Hindlimb muscle (tissue), 1 donor: Measurements from ENCODE around the gene AQP1. TPM values are rescaled to one million over a fixed set of nuclear protein-coding genes. Genes with fewer than 3 reads are reported as not detected.
A peak's percentile ranks its signal among the peaks of the same experiment; 100 is the strongest.

Source experiments
- DNase-seq: peaks from one replicate; pipeline ENCODE4 v3.0.0-alpha.2; 2013
- polyA plus RNA-seq: library from polyadenylated mRNA; unstranded; fragments of 120-200 nt; gene quantifications from one replicate; pipeline ENCODE4 v1.2.1, GENCODE V29; 2013; ENCODE audit not compliant: insufficient read length

AQP1 gene
- polyA plus RNA-seq, 1 donor, result 116 TPM

DNA sequence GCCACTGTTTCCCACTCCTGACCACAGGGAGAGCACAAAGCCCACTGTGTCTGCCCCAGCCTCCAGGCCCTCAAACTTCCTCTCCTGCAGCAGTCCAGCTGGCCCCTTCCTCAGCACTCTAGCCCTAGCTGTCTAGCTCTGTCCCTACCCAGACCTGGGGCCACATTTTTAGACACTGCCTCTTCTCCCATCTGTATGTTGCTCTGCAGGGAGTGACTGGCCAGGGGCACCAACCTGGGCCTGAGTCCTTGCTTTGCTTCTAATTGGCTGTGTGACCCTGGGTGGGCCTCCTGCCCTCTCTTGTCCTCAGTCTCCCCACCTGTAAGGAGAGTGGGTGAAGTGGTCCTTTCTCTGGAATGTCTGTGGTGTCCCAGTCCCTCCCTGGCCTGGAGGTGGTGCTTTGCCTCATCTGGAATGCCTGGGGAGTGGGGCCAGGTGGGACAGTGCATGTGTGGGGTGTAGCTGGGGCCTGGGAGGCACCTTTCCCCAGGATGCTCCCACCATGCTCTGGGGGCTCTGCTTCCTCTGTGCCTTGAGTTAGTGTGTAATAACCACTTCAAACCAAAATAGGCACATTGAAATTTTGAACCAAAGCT lies 25.1 kb downstream of the AQP1 start:
- no peak for DNase-seq

DNA sequence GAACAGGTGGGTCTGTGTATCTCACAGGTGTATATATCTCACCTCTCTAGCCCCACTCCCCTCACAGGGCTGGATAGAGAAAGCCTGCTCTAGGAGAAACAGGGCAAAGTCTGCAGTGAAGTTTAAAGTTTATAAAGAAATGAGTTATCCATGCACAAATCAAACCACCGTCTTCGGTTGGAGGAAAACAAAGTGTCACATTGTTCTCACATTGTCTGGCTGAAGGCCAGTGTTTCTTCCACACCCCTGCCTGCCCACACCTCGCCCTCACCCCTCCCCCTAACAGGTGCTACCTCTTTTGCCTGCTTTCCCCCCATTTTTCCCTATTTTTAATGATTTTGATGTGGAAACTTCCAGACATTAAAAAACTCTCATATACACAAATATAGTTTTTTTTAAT lies 25.8 kb downstream of the AQP1 start:
- no peak for DNase-seq

DNA sequence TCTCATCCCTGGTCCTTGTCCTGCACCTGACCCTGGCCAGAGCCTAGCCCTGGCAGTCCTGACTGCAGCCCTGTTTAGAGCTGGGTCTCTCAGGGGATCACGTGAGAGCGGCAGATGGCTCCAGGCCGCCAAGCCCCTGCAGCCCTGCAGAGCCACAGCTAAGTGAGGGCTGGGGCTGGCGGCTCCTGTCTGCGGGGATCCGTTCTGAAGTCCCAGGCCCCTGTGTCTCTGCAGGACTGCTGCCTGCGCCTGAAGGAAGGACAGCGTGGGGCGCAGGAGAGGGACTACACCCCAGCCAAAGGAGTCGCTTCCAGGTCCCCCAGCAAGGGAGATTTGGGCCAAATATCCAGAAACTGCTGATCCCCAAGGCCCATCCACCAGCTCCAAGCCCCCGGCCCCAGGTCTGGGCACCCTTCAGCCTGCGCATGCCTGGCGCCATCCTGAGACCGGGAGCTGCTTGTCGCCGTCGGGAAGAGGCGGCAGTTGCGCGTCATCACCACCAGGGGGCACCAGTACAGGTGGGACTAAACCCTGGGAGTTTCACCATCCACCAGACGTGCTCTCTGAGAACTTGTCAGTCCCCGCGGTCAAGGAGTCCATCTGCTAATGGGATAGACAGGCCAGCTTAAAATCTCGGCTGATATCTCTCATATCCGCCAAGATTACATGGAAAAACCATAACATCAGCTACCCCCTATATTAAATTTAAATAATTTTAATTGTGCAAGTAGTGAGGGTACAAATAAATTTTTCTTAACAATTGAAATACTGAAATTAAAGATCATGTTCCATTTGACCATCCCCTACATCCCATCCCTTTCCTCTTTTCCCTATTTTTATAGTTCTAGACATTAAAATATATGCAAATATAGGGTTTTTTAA lies 27.0 kb downstream of the AQP1 start:
- peak; percentile 73 for DNase-seq

DNA sequence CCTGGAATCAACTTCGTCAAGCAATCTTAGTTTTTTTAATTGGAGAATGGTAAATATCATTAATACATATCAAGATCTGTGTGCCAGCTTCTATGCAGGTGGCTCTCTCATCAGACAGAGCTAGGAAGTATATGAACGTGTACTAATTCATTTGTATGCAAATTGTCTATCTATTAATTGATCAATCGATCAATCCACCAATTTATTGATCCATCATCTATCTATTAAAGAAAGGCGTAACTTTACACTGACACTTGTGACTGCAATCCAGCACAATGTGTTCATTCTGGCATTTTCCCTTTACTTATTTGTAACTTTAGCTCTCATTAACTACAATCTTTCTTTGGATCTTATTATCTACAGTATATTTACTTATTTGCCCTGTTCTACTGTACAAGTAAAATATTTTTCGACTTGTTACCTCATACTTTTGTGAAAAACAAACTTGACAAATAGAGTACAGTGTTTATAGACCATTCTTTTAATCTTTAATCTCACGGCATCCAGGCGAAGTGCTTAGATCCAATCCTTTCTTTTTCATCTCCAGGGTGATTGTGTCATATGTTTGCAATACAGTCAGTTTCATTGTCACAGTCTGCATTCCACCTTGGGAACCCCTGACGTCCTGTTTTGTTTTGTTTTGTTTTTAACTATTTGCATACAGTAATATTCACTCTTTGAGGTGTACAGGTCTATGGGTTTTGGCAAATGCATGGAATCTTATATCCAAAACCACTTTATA lies 30.1 kb downstream of the AQP1 start:
- no peak for DNase-seq

DNA sequence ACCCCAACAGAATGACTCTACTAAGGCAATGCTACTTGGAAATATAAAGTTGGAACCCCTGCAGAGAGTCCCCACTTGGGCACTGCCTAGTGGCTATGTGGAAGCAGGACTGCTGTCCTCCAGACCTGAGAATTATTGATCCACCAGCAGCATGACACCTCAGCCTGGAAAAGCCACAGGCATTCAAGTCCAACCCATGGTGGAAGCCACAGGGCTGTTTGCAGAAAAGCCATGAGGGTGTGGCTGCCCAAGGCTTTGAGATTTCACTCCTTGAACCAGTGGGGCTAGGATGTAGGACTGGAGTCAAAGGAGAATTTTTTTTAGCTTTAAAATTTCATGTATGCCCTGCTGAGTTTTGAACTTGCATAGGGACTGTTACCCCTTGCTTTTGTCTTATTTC lies 38.5 kb downstream of the AQP1 start:
- no peak for DNase-seq

DNA sequence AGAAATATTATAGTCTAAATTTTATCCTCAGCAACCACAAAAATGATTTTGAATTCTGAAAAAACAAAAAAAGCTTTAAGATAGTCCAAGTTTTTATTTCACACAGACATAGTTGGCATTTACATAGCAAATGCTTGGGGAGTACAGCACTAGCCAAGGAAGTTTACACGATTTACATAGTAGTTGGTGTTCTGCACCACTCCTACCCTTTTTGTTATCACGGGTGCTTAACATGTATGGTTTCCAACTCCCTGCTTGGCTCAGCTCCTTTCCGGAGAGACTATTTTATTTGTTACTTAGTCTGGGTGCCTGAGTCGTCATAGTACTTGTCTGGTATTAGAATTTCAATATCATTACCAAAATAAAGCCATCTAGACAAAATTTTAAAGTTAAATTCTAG lies 43.3 kb downstream of the AQP1 start:
- no peak for DNase-seq

DNA sequence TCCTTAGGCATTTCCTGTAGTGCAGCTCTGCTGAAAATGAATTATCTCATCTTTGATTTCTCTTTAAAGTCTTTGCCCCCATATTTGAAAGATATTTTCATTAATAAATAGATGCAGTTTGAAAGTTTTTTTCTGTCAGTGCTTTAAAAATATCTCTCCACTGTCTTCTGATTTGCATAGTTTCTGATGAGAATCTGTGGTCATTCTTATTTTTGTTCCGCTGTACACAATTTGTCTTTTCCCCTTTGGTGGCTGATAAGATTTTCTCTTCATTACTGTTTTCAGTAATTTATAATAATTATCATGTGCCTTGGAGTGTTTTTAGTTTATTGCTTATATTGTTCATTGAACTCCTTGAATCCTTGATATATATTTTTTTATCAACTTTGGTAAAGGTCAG lies 45.1 kb downstream of the AQP1 start:
- DNase-seq, result no peak

DNA sequence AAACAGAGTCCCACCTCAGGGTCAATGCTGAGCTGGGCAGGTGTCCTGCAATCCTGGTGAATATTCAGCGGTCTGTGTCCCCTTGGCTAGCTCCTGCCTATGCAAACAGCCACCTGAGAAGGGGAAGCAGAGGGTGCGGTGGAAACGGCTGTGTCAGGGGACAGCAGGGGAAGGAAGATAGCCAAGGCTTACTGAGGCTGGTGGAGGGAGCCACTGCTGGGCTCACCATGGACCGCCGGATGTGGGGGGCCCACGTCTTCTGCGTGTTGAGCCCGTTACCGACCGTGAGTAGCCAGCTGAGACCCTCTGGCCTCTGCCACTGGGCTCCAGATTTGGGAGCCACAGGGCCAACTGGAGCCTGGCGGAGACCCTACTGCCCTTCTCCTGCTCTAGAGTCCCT lies 52.2 kb downstream of the AQP1 start, which contains the start of gene GHRHR:
GHRHR (plus strand) TSS at position 112 of the 400 bp plus-strand sequence; CDS start at position 228, 116 bp downstream.
- no peak for DNase-seq

DNA sequence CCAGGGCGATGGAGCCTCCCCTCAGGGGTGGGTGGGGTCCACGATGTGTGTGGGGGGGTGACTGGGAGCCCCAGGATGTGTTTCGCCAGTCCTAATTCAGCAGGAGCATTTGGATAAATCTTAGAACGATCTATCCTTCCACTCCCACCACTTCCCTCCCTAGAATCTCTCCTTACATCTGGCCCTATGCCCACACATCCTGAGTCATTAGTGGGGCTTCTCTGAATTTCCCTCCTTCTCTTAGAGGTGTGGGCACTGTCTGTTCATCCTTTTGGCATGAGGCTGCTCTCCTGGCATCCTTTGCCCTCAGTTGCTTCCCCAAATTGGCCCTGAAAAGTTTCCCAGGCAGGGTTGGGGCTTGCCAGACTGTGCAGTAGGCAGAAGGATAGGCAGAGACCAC lies 53.7 kb downstream of the AQP1 start:
- DNase-seq, result no peak

DNA sequence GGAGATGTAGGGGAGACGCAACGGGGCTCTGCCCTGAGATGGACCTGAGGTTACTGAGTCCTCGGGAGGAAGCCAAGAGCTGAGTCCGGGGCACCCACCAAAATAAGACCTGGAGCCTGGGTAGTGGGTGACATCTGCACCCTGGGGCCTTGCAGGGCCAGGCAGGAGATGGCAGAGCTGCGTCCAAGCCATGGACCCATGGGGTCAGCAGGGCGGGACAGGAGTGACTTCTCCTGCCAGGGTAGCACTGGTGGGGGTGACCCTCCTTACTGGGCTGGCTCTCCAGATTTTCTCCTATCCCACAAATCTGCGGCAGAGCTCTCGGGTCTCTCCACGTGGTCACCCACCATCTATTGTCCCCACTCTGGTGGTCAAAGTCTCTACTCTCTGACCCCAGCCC lies 54.2 kb downstream of the AQP1 start:
- DNase-seq, result no peak

DNA sequence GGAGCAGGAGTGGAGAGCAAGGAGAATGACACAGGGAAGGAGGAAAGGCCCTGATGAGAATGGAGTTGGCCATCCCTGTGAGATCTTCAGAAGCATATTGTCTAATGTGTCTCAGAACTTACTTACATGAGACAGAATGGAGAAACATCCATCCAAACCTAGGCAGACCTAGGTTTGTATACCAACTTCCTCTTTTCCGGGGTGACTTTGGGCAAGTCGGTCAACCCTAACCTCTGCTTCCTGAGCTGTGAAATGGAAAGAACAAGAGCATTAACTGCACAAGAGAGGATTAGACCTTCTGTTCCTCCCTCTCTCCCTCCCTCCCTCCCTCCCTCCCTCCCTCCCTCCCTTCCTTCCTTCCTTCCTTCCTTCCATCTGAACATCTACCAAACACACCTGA lies 56.6 kb downstream of the AQP1 start:
- DNase-seq, result no peak

DNA sequence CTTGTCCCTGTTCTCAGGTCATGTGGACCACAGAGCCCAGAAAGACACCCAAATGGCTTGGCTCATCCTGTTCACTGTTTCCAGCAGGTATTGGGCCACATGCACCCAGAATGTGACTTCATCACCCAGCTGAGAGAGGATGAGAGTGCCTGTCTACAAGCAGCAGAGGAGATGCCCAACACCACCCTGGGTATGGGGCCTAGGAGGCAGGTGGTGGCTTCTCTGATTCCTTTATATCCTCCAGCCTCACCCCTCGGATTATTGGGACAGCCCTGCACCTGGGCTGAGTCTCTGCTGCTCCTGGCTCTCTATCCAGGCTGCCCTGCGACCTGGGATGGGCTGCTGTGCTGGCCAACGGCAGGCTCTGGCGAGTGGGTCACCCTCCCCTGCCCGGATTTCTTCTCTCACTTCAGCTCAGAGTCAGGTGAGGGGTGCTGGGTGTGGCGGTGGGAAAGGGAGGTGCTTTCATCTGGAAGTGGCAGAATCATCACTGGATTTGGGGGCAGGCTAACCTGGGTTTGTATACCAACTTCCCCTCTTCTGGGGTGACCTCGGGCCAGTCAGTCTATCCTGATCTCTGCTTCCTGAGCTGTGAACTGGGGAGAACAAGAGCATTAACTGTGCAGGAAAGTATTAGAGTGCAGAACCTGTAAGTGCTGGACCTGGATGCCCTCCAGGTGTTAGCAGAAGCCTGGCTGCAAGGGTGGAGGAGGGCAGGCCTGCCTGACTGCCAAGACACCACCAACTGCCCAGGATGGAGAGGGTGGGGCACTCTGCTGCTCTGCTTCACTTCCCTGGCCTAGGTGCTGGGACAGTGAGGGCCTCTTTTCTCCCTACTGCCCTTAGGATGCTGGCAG lies 57.3 kb downstream of the AQP1 start:
- no peak for DNase-seq

DNA sequence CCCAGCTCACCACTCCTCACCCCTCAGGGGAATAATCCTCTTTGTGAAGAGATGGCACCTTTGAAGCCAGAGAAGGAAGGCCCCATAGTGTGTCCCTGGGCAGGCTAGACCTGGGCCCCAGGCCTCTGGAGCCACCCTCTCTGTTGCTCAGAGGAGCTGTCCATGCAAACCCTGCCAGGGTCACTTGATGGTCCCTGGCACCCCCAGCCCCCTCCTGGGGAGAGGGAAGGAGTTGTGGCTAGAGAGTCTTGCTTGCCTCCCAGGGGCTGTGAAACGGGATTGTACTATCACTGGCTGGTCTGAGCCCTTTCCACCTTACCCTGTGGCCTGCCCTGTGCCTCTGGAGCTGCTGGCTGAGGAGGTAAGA lies 57.9 kb downstream of the AQP1 start:
- no peak for DNase-seq

DNA sequence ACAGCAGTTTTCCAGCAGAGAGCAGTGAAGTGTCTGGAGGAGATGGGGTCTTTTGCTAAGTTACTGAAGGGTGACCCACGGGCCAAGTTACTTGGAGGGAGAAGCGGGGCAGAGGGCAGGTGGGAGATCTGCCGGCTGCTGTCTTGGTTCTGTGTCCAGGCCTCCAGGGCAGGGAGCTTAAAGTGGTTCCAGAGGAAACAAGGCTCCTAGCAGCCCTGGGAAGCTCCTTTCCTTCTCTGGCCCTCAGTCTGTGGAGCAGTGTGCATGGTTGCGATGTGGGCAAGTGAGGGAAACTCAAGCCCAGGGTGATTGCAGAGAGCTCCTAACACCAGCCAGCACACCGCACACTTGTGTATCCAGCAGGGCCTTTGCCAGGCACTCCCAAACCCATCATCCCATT lies 58.4 kb downstream of the AQP1 start:
- DNase-seq, result no peak

DNA sequence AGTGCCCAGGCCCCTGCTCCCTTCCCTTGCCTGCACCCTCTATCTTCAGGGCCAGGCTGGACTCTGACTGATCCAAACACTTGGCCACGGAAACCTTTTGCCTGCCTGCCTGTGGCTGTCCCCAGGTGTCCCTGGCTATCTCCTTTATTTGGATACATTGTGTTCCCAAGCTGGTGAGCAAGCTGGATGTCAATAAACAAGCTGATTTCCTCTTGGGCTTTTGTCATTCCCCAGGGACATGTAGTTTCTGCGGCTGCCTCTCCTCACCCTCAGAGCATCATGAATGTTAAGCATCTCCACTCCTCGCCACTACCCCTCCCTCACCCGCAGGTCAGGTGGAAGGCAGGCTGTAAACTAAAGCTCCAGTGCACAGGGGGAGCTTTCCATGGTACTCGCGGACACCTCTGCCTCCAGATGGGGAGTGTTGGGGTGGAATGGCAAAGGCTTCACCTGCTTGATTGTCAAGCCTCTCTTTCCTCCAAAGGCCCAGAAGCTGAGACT lies 59.0 kb downstream of the AQP1 start:
- no peak for DNase-seq

DNA sequence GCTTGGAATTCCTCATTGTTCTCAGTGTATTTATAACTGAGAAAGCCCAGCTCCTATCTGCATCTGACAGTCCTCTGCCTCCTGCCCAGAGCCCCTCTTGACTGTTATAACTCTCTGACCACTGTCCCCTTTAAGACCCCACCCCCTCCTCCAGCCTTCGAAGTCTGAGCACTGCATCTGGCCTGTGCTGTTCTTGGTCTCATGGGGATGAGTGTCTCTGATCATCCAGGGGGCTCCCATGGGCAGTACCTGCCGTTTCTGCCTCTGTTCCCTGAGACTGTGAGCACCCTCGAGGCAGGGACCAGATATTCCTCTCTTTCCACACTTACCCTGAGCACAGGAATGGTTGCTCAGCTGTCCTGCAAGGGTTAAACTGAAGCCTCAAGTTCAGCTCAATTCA lies 59.8 kb downstream of the AQP1 start:
- no peak for DNase-seq

DNA sequence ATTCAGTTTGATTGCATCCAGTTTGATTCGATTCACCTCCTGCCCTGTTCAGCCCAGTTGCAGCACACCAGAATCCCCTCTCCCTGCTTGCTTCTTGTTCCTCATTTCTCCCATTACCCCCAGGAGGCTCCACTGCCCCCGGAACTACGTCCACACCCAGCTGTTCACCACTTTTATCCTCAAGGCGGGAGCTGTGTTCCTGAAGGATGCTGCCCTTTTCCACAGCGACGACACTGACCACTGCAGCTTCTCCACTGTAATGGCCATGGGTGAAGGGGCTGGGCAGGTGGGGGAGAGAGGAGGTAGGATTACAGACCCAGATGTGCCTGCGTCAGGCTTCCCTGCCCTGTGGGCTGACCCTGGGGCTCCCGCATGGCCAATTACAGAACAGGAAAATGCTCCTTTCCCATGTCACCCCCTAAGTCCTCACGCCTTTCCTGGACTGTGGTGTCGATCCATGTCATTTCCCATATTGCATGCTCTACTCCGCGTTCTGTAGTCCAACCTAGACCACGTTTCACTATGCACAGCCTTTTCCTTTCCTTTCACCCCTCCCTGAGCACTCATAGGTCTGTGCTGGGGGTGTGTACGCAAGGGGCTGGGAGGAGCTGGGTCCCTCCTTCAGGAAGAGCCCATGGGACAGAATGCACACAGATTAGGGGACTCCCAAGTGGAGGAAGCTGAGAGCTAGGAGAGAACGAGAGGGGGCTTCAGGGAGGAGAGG lies 60.3 kb downstream of the AQP1 start:
- no peak for DNase-seq

DNA sequence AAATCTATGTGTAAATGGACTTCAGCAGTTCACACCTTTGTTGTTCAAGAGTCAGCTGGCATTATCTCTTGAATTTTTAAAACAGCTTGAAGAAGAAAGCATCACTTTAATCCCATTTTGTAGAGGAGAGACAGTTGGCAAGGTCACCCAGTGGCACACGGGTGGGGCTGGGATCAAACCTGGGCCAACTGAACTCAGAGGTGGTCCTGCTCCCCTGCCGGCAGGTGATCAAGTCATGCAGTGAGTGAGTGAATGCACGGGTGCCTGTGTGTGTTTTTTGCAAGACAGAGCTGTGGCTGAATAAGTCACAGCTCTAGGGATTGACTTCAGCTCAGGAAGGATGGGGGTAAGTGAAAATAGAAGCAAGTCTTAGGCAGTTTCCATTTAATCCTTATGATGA lies 61.6 kb downstream of the AQP1 start:
- no peak for DNase-seq

DNA sequence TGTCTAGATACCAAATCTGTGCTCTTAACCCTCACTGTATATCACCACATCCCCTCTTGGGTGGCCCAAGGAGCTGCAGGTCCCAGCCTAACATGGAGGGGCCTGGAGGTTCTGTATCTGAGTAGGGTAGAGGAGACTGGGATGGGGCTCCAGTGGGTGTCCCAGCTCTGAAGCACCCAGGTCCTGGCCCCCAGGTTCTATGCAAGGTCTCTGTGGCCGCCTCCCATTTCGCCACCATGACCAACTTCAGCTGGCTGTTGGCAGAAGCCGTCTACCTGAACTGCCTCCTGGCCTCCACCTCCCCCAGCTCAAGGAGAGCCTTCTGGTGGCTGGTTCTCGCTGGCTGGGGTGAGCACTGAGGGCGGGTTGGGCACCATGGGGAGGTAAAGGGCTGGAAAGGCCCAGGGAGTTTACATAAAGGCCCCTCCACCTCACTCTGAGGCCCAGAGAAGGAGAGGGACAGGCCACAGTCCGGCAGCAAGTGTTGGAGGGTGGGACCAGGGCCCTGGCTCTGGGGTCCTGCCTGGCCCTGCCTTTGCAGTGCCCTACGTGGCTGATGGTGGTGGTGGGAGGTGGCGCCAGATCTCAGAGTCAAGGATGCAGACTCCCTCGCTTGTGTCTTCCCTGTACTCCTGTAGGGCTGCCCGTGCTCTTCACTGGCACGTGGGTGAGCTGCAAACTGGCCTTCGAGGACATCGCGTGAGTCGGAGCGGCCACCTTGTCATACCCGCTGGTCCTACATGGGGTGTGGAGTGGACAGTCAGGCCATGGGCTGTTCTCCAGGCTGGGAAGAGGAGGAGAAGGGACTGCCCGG lies 62.3 kb downstream of the AQP1 start:
- DNase-seq, result no peak

DNA sequence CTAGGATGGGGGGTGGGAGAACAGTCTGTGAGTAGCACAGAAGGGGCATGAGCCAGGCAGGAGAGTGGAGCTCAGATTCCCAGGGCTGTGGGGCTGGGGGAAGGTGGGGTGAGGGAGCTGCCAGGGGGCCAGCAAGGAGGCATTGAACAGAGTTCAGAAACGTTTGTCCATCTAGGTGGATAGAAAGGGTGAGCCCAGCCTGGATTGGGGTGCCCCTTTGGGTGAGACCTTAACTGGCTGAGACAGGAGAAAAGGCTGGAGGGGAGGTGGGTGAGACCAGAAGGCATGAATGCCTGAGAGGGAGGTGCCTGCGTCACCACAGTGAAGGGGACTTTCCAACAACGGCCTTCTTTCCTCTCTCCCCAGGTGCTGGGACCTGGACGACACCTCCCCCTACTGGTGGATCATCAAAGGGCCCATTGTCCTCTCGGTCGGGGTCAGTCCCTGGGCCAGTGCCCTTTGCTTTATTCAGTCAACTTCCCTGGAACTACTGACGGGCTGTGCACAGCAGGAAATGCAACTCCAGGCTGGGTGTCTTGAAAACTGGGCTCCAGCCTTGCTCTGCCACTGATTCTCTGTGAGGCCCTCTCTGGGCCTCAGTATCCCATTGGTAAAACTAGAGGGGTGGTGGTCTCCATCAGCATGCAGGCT lies 63.1 kb downstream of the AQP1 start:
- DNase-seq, result peak; percentile 48
